ENCODE results near the gene SALL1. TPM values are rescaled to one million over a fixed set of nuclear protein-coding genes. Genes with fewer than 3 reads are reported as not detected.

Gene SALL1
- total and polyA plus RNA-seq, 3 donors from 2014 or later = 4.0 to 5.9 (median 4.9) TPM

DNA sequence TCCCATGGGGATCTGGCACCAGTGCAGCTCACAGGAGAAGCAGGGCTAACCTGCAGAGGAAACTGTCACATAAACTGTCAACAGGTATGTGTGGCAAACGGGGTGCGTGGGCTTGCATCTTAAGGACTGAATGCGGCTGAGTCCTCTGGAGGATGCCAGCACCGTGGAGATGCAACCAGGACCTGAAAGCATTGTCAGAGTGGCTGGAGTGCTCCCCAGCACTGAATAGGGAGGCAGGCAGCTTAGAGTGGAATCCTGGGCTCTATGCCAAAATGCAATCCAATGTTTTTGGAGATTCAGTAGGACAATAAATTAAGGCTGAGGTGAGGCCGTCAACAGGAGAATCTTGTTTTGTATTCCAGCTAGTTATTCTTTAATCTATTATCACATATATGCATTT lies 21.3 kb upstream of the SALL1 start:
- no peaks in the 10 kb centered on the region for H3K27me3 ChIP-seq
- 70 to 80% methylated on average over 3 to 5 of the region's 5 CpGs for WGBS, 2 donors
- no peak overlapping the region for H3K27ac ChIP-seq
- H3K9me3 ChIP-seq = no peaks in the 10 kb centered on the region
- no peak for DNase-seq
- no peak for TF ChIP-seq POLR2A (IDR thresholded peaks at IDR 0.05)
- TF ChIP-seq, protein P1, sequence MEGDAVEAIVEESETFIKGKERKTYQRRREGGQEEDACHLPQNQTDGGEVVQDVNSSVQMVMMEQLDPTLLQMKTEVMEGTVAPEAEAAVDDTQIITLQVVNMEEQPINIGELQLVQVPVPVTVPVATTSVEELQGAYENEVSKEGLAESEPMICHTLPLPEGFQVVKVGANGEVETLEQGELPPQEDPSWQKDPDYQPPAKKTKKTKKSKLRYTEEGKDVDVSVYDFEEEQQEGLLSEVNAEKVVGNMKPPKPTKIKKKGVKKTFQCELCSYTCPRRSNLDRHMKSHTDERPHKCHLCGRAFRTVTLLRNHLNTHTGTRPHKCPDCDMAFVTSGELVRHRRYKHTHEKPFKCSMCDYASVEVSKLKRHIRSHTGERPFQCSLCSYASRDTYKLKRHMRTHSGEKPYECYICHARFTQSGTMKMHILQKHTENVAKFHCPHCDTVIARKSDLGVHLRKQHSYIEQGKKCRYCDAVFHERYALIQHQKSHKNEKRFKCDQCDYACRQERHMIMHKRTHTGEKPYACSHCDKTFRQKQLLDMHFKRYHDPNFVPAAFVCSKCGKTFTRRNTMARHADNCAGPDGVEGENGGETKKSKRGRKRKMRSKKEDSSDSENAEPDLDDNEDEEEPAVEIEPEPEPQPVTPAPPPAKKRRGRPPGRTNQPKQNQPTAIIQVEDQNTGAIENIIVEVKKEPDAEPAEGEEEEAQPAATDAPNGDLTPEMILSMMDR (IDR thresholded peaks at IDR 0.05) = no peak
- no peaks in the 10 kb centered on the region for H3K4me1 ChIP-seq
- H3K4me3 ChIP-seq = no peak overlapping the region
- intact Hi-C loops (cut with DNase I; ENCODE audit: low total_unique reads) = no loop called here
- H3K36me3 ChIP-seq (ENCODE audit: low read depth, missing control alignments) = no peaks in the 10 kb centered on the region

DNA sequence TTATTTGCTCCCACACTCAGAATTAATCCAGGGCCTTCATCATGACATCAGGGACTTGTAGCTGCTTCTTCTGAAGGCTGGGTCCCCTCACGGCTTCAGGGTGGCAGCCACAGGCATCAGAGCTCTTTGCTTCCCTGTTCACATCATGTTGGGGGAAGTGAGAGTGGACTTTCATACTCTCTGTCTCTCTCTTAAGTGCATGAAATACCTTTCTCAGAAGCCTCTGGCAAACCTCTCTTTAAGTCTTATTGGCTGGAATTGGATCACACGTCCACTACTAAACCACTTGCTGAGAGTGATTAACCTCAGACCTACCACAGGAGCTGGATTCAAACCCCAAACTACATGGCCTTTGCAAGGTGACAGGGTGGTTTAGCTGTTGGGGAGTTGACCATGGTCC lies 17.7 kb upstream of the SALL1 start:
- no peaks in the 10 kb centered on the region for H3K9me3 ChIP-seq
- no peaks in the 10 kb centered on the region for H3K4me1 ChIP-seq
- TF ChIP-seq, protein P1 (IDR thresholded peaks at IDR 0.05) = no peak
- no peak for TF ChIP-seq POLR2A (IDR thresholded peaks at IDR 0.05)
- 70 to 74% methylated on average over 2 of the region's 2 CpGs for WGBS, 2 donors
- H3K27me3 ChIP-seq = no peaks in the 10 kb centered on the region
- no peak overlapping the region for H3K4me3 ChIP-seq
- no peaks in the 10 kb centered on the region for H3K36me3 ChIP-seq (ENCODE audit: low read depth, missing control alignments)
- no peak for DNase-seq
- no peak overlapping the region for H3K27ac ChIP-seq
- intact Hi-C loops (cut with DNase I; ENCODE audit: low total_unique reads) = no loop called here

DNA sequence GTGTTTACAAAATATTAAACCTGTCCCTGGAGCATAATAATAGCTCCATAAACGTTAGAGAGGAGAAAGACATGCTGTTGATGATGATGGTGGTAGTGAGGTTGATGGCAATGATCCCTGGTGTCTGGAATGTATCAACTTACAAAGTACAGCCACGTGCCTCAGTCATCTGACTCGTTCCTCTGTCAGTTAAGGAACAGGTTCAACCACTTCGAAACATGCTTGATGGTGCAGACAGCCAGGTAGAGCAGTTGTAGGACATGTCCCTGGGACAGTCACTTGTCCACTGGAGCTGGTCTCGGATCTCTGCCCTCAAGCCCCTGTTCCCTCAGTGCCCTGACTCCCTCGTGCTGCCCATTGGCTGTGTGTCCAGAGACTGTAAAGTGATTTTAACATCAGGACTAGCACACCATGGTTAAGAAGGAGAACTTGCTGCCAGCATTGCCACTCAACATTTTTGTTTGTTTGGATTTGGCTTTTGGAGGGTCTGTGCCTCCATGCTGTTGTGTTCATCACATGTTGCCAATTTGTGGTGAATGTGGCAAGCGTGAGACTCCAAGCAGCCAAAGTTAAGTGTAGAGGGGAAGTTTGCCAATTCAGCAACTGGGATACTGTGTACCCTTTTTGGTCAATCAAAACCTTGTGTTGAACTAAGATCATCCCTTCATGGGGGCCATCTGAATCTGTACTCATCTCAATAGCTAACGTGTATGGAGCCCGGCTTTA lies 16.3 kb upstream of the SALL1 start:
- WGBS, 2 donors = 77% methylated on average over 9 of the region's 9 CpGs
- DNase-seq = no peak
- no peaks in the 10 kb centered on the region for H3K27me3 ChIP-seq
- TF ChIP-seq, protein P1 (IDR thresholded peaks at IDR 0.05) = no peak
- TF ChIP-seq POLR2A (IDR thresholded peaks at IDR 0.05) = no peak
- no peaks in the 10 kb centered on the region for H3K9me3 ChIP-seq
- H3K4me1 ChIP-seq = no peaks in the 10 kb centered on the region
- no peak overlapping the region for H3K4me3 ChIP-seq
- no peaks in the 10 kb centered on the region for H3K36me3 ChIP-seq (ENCODE audit: low read depth, missing control alignments)
- intact Hi-C loops (cut with DNase I; ENCODE audit: low total_unique reads) = no loop called here
- no peak overlapping the region for H3K27ac ChIP-seq

DNA sequence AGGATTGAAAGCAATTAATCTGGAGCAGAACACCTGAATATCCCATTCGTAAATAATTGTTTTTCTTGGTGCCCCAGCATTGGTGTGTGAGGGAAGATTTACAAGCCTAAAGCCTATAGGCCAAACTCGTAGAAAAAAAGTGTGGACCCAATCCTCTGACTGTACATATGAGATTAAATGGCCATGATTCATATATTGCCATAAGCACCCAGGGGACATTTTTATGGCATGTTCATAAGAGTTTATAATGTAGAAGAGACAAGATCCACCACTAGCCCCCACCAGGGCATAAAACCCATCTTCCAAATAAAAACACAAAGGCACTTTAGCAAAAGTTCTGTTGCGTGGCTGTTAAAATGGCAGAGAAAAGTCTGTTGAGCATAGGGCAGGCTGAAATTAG lies 15.5 kb upstream of the SALL1 start:
- intact Hi-C loops (cut with DNase I; ENCODE audit: low total_unique reads) = no loop called here
- no peaks in the 10 kb centered on the region for H3K27me3 ChIP-seq
- TF ChIP-seq, protein P1 (IDR thresholded peaks at IDR 0.05) = no peak
- no peak for TF ChIP-seq POLR2A (IDR thresholded peaks at IDR 0.05)
- no peaks in the 10 kb centered on the region for H3K9me3 ChIP-seq
- H3K36me3 ChIP-seq (ENCODE audit: low read depth, missing control alignments) = no peaks in the 10 kb centered on the region
- H3K4me1 ChIP-seq = no peaks in the 10 kb centered on the region
- no peak for DNase-seq
- H3K27ac ChIP-seq = no peak overlapping the region
- no peak overlapping the region for H3K4me3 ChIP-seq
- 73 to 75% methylated on average over 3 of the region's 3 CpGs for WGBS, 2 donors

DNA sequence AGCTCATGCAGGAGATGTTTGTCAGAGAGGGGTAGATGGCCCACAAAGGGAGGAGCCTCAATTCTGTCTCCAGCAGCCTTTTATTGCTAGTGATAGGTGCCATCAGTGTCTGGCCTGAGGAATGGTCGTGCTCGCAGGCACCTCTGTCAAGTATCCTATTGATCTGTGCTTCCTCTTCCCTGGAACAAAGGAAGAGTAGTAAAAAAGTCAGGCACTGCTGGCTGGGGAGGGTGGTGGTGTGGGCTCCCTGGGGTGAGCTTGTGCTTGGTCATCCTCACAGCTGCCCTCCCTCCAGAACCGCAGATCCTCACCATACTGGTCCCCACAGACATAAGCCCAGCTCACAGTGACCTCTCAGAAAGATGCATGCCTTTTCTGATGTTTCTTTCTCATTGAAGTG lies 15.0 kb upstream of the SALL1 start:
- WGBS, 2 donors = 42 to 47% methylated on average over 3 of the region's 3 CpGs
- H3K27me3 ChIP-seq = no peaks in the 10 kb centered on the region
- no peaks in the 10 kb centered on the region for H3K4me1 ChIP-seq
- no peak overlapping the region for H3K27ac ChIP-seq
- H3K9me3 ChIP-seq = no peaks in the 10 kb centered on the region
- no peak overlapping the region for H3K4me3 ChIP-seq
- DNase-seq = no peak
- intact Hi-C loops (cut with DNase I; ENCODE audit: low total_unique reads) = no loop called here
- TF ChIP-seq, protein P1 (IDR thresholded peaks at IDR 0.05) = no peak
- no peak for TF ChIP-seq POLR2A (IDR thresholded peaks at IDR 0.05)
- no peaks in the 10 kb centered on the region for H3K36me3 ChIP-seq (ENCODE audit: low read depth, missing control alignments)
